ENCODE data around the gene SPATA46. TPM values are rescaled to one million over a fixed set of nuclear protein-coding genes. Genes with fewer than 3 reads are reported as not detected.

The SPATA46 gene
- polyA plus RNA-seq, 1 of the 3 experiments (the other 2 are of a cell fraction), result not detected

DNA sequence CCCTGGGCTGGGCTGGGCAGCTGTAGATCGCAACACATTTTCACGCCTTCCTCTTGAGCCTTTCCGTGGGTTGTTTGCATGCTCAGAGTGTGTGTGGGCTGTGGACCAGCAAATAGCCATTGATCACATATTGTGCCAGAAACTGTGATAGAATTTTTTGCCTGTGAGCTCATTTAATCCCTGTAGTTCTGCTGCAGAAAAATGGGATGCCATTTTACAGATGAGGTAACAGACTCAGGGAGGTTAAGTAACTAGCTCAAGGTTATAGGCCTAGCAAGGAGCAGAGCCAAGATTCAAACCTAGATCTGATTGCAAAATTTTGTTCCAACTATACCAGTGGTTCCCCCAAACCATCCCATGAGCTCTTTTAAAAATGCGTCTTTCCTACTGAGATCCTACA lies 10.5 kb downstream of the SPATA46 start (continued):
- TF ChIP-seq, protein P1, sequence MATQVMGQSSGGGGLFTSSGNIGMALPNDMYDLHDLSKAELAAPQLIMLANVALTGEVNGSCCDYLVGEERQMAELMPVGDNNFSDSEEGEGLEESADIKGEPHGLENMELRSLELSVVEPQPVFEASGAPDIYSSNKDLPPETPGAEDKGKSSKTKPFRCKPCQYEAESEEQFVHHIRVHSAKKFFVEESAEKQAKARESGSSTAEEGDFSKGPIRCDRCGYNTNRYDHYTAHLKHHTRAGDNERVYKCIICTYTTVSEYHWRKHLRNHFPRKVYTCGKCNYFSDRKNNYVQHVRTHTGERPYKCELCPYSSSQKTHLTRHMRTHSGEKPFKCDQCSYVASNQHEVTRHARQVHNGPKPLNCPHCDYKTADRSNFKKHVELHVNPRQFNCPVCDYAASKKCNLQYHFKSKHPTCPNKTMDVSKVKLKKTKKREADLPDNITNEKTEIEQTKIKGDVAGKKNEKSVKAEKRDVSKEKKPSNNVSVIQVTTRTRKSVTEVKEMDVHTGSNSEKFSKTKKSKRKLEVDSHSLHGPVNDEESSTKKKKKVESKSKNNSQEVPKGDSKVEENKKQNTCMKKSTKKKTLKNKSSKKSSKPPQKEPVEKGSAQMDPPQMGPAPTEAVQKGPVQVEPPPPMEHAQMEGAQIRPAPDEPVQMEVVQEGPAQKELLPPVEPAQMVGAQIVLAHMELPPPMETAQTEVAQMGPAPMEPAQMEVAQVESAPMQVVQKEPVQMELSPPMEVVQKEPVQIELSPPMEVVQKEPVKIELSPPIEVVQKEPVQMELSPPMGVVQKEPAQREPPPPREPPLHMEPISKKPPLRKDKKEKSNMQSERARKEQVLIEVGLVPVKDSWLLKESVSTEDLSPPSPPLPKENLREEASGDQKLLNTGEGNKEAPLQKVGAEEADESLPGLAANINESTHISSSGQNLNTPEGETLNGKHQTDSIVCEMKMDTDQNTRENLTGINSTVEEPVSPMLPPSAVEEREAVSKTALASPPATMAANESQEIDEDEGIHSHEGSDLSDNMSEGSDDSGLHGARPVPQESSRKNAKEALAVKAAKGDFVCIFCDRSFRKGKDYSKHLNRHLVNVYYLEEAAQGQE (IDR thresholded peaks at IDR 0.05; ENCODE audit: low read depth, low read length), result no peak
- TF ChIP-seq FOSL2 (IDR thresholded peaks at IDR 0.05; ENCODE audit: borderline replicate concordance, low read depth) (no peak), ELF1 (IDR thresholded peaks at IDR 0.05) (no peak)

DNA sequence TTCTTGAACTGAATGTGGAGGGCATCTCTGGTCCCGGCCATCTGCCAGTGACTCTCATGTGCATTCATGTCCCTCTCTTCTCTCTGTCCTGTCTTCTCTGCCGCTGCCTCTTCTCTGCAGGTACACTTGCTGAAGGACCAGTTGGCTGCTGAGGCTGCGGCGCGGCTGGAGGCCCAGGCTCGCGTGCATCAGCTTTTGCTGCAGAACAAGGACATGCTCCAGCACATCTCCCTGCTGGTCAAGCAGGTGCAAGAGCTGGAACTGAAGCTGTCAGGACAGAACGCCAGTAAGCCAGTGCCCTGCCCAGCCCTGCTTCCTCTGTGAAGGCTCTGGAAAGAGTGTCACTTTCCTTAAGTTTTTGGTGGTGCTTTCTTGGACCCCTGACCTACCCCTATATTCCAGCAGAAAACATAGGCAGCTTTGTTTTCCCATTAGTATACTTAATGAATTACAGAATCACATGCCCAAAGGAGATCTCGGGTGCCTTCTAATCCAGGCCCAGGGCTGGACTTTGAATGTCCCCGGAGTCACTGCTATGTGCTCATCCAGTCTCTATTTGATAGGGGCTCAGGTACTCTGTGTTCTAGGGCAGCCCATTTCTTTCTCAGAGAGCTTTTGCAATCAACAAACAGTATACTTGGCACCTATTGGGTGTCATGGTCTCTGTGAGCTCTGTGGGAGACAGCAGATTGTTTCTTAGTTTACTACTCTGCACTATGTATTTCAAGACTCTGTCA lies 11.2 kb downstream of the SPATA46 start:
- Histone ChIP-seq H3K27me3 (ENCODE audit: insufficient read depth) (no peaks in the 10 kb centered on the region), H3K36me3 (replicated peaks in 1 of 2; ENCODE audit: control insufficient read depth in 1 of 2, insufficient read depth in 2 of 2, low read length in 1 of 2) (no peaks in the 10 kb centered on the region), H4K20me1 (ENCODE audit: insufficient read depth) (no peaks in the 10 kb centered on the region), H3F3A (replicated peaks; ENCODE audit: insufficient read depth) (no peaks in the 10 kb centered on the region), H3K4me3 (ENCODE audit: low read depth in 2 of 2, low read length in 1 of 2) (no peak overlapping the region), H2AFZ (ENCODE audit: low read depth) (no peak overlapping the region), H3K4me2 (no peak overlapping the region), H3K9ac (no peak overlapping the region), H3K79me2 (ENCODE audit: insufficient read depth) (no peaks in the 10 kb centered on the region), H3K27ac (ENCODE audit: low read depth in 2 of 2, low read length in 1 of 2) (no peak overlapping the region), H3K9me3 (no peaks in the 10 kb centered on the region), H3K9me2 (no peaks in the 10 kb centered on the region), H3K4me1 (ENCODE audit: control insufficient read depth in 1 of 2, insufficient read depth in 2 of 2, low read depth in 1 of 2, low read length in 1 of 2) (peaks cover 0 to 2% of the 10 kb centered on the region in 2 experiments; a peak in 1 of 4 replicates)
- no peak for DNase-seq
- ChIA-PET POLR2A (no interaction called here), CTCF (interaction anchor here (0.8 to 3.4 kb wide), 5 partner anchors 8 to 309 kb away, joined by 3 to 26 read pairs (median 4); no protein-coding TSS in a partner anchor)
- WGBS (ENCODE audit: low lambda C conversion rate), result 77% methylated on average over 10 of the region's 10 CpGs
- TF ChIP-seq, protein P2, sequence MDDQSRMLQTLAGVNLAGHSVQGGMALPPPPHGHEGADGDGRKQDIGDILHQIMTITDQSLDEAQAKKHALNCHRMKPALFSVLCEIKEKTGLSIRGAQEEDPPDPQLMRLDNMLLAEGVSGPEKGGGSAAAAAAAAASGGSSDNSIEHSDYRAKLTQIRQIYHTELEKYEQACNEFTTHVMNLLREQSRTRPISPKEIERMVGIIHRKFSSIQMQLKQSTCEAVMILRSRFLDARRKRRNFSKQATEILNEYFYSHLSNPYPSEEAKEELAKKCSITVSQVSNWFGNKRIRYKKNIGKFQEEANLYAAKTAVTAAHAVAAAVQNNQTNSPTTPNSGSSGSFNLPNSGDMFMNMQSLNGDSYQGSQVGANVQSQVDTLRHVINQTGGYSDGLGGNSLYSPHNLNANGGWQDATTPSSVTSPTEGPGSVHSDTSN (IDR thresholded peaks at IDR 0.05), result no peak
- TF ChIP-seq, protein P3, sequence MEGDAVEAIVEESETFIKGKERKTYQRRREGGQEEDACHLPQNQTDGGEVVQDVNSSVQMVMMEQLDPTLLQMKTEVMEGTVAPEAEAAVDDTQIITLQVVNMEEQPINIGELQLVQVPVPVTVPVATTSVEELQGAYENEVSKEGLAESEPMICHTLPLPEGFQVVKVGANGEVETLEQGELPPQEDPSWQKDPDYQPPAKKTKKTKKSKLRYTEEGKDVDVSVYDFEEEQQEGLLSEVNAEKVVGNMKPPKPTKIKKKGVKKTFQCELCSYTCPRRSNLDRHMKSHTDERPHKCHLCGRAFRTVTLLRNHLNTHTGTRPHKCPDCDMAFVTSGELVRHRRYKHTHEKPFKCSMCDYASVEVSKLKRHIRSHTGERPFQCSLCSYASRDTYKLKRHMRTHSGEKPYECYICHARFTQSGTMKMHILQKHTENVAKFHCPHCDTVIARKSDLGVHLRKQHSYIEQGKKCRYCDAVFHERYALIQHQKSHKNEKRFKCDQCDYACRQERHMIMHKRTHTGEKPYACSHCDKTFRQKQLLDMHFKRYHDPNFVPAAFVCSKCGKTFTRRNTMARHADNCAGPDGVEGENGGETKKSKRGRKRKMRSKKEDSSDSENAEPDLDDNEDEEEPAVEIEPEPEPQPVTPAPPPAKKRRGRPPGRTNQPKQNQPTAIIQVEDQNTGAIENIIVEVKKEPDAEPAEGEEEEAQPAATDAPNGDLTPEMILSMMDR (IDR thresholded peaks at IDR 0.05), result no peak

DNA sequence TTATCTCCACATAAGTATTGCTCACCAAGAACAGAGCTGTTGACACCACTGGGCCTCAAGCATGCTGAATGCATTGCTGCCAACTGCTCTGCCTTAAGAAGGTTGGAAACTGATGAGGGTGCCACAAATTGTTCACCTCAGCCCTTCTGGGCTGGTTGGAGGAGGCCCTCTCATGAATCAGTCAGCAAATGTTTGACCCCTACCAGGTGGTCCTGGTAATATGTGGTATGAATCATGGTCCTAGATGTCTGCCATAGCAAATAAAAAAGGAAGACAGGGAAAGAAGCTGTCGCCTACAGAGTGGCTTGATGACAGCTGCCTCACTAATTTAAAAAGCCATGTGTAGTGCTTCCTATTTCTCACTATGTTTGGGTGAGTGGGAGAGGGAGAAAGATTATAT lies 12.2 kb downstream of the SPATA46 start:
- H2AFZ ChIP-seq (ENCODE audit: low read depth), result no peak overlapping the region
- WGBS (ENCODE audit: low lambda C conversion rate), result 43% methylated on average over 1 of the region's 1 CpG
- H3K36me3 ChIP-seq (replicated peaks in 1 of 2; ENCODE audit: control insufficient read depth in 1 of 2, insufficient read depth in 2 of 2, low read length in 1 of 2), result no peaks in the 10 kb centered on the region
- H3K9me2 ChIP-seq, result no peaks in the 10 kb centered on the region
- CTCF ChIA-PET, result interaction anchor here (2.6 kb wide), 1 partner anchor 27 kb away, joined by 9 read pairs; no protein-coding TSS in a partner anchor
- H3K4me1 ChIP-seq (ENCODE audit: control insufficient read depth in 1 of 2, insufficient read depth in 2 of 2, low read depth in 1 of 2, low read length in 1 of 2), result peaks cover 0 to 2% of the 10 kb centered on the region in 2 experiments; a peak in 1 of 4 replicates
- H3K79me2 ChIP-seq (ENCODE audit: insufficient read depth), result no peaks in the 10 kb centered on the region
- H3K27me3 ChIP-seq (ENCODE audit: insufficient read depth), result no peaks in the 10 kb centered on the region
- POLR2A ChIA-PET, result no interaction called here
- no peaks in the 10 kb centered on the region for H3K9me3 ChIP-seq
- no peak overlapping the region for H3K4me2 ChIP-seq
- DNase-seq, result no peak
- no peak overlapping the region for H3K4me3 ChIP-seq (ENCODE audit: low read depth in 2 of 2, low read length in 1 of 2)
- H3K9ac ChIP-seq, result no peak overlapping the region
- H3K27ac ChIP-seq (ENCODE audit: low read depth in 2 of 2, low read length in 1 of 2), result no peak overlapping the region
- no peaks in the 10 kb centered on the region for H3F3A ChIP-seq (replicated peaks; ENCODE audit: insufficient read depth)
- H4K20me1 ChIP-seq (ENCODE audit: insufficient read depth), result no peaks in the 10 kb centered on the region
- TF ChIP-seq ELF1 (IDR thresholded peaks at IDR 0.05) (no peak), TEAD4 (IDR thresholded peaks at IDR 0.05; ENCODE audit: borderline replicate concordance, insufficient read depth) (no peak), GATA2 (CRISPR knock-in tag; IDR thresholded peaks at IDR 0.05) (no peak), RAD21 (IDR thresholded peaks at IDR 0.05; ENCODE audit: low read length) (no peak), YY1 (IDR thresholded peaks at IDR 0.05; ENCODE audit: low read depth) (no peak), RCOR1 (IDR thresholded peaks at IDR 0.05; ENCODE audit: low read length) (no peak), POLR2AphosphoS5 (IDR thresholded peaks at IDR 0.05; ENCODE audit: low read depth, low read length) (no peak), SMC3 (IDR thresholded peaks at IDR 0.05; ENCODE audit: low read depth, low read length) (no peak), FOSL2 (IDR thresholded peaks at IDR 0.05; ENCODE audit: borderline replicate concordance, low read depth) (no peak)
- TF ChIP-seq, protein P4, sequence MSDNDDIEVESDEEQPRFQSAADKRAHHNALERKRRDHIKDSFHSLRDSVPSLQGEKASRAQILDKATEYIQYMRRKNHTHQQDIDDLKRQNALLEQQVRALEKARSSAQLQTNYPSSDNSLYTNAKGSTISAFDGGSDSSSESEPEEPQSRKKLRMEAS (IDR thresholded peaks at IDR 0.05; ENCODE audit: low read depth), result no peak
- TF ChIP-seq, protein P5, sequence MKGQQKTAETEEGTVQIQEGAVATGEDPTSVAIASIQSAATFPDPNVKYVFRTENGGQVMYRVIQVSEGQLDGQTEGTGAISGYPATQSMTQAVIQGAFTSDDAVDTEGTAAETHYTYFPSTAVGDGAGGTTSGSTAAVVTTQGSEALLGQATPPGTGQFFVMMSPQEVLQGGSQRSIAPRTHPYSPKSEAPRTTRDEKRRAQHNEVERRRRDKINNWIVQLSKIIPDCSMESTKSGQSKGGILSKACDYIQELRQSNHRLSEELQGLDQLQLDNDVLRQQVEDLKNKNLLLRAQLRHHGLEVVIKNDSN (IDR thresholded peaks at IDR 0.05; ENCODE audit: borderline replicate concordance, low read depth), result no peak
- TF ChIP-seq, protein P6, sequence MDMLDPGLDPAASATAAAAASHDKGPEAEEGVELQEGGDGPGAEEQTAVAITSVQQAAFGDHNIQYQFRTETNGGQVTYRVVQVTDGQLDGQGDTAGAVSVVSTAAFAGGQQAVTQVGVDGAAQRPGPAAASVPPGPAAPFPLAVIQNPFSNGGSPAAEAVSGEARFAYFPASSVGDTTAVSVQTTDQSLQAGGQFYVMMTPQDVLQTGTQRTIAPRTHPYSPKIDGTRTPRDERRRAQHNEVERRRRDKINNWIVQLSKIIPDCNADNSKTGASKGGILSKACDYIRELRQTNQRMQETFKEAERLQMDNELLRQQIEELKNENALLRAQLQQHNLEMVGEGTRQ (IDR thresholded peaks at IDR 0.05; ENCODE audit: borderline replicate concordance, low read depth, low read length), result no peak
